Astrocyte of the cerebellum (primary cell): ENCODE results near the gene SPTBN1.
A peak's percentile ranks its signal among the peaks of the same experiment; 100 is the strongest.

Experiments used
- DNase-seq: peaks from one replicate; pipeline ENCODE4 v3.0.0-alpha.2; 2011; ENCODE audit warnings: low read depth
- H3K4me3 ChIP-seq: 2 replicates; pipeline ENCODE4 v1.5.1; 2011; ENCODE audit warnings: mild to moderate bottlenecking, low read depth, low read length, moderate library complexity
- in situ Hi-C: cut with HindIII; loops from 2 replicates; pipeline ENCODE4 v1.10.0; 2017; ENCODE audit warnings: low sequenced_read_pairs
- TF ChIP-seq, protein P1 (sequence below): IDR thresholded peaks from 2 replicates; pipeline ENCODE4 v1.5.1; 2012; ENCODE audit warnings: low read length, low read depth, moderate library complexity, mild to moderate bottlenecking; ENCODE audit errors: missing control alignments

The SPTBN1 gene

DNA sequence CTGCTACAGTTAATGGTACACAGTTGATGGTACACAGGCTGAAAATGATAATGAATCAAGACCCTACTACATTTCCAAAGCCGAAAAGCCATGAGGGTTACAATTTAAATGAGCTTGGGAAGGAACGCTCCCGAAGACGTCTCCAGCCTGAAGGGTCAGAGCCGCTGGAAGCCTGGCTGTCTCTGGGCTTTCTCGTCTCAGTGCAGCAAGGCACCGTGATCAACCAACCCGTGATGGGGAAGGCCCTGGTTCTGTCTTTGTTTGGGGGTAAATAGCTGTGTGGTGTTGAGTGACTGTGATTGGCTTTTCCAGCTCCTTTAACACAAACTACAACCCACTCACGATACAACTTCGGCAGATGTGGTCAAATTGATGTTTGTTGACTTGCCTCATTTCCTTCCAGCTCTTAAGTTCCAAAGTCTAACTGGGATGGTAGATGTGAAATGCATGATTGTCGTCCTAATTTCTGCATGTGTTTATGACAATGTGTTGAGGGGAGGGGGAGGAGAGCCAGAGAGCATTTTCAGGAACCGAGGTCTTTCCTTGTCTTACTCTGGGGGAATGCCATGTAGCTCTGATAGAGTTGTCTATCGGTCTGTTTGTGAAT is 207.4 kb downstream of the SPTBN1 start:
- DNase-seq: no peak
- no peak overlapping the region for H3K4me3 ChIP-seq
- in situ Hi-C loops: no loop called here
- TF ChIP-seq, protein P1, sequence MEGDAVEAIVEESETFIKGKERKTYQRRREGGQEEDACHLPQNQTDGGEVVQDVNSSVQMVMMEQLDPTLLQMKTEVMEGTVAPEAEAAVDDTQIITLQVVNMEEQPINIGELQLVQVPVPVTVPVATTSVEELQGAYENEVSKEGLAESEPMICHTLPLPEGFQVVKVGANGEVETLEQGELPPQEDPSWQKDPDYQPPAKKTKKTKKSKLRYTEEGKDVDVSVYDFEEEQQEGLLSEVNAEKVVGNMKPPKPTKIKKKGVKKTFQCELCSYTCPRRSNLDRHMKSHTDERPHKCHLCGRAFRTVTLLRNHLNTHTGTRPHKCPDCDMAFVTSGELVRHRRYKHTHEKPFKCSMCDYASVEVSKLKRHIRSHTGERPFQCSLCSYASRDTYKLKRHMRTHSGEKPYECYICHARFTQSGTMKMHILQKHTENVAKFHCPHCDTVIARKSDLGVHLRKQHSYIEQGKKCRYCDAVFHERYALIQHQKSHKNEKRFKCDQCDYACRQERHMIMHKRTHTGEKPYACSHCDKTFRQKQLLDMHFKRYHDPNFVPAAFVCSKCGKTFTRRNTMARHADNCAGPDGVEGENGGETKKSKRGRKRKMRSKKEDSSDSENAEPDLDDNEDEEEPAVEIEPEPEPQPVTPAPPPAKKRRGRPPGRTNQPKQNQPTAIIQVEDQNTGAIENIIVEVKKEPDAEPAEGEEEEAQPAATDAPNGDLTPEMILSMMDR: no peak

DNA sequence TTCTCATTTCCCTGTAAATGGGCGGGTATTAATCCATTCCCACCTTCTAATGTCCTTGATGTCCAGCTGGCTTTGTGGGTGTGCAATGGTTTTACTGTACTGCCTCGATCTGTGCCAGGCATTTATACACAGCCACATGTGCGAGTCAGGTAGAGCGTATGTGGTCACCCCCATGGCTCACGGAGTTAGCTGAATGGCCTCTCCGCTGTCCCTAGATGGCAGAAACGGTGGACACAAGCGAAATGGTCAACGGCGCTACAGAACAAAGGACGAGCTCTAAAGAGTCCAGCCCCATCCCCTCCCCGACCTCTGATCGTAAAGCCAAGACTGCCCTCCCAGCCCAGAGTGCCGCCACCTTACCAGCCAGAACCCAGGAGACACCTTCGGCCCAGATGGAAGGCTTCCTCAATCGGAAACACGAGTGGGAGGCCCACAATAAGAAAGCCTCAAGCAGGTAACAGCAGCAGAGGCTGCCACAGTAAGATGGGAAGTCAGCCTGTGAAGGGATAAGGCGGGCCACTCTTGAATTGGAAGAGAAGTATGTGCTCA is 208.2 kb downstream of the SPTBN1 start:
- no peak for DNase-seq
- TF ChIP-seq, protein P1: no peak
- no peak overlapping the region for H3K4me3 ChIP-seq
- in situ Hi-C loops: no loop called here

DNA sequence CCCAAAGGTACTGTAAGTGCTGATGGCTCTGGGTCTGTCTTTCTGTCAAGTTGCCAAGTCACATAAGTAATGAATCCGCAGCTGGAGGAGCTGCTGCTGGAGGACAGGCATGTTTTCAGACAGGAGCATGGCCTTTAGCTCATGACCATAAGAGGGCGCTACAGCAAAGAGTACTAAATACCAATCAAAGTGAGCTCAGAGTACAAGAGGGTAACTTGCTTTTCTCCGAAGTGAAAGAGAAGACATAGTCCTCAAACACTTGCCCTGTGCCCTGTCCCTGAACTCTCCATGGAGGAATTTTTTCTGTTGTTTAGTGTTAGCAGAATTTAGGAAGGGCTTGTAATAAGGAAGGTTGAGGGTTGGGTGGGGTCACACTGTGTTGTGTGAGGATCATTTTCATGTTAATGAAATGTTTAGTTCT is 209.3 kb downstream of the SPTBN1 start:
- H3K4me3 ChIP-seq: no peak overlapping the region
- TF ChIP-seq, protein P1: peak; percentile 54
- no peak for DNase-seq
- in situ Hi-C loops: no loop called here

DNA sequence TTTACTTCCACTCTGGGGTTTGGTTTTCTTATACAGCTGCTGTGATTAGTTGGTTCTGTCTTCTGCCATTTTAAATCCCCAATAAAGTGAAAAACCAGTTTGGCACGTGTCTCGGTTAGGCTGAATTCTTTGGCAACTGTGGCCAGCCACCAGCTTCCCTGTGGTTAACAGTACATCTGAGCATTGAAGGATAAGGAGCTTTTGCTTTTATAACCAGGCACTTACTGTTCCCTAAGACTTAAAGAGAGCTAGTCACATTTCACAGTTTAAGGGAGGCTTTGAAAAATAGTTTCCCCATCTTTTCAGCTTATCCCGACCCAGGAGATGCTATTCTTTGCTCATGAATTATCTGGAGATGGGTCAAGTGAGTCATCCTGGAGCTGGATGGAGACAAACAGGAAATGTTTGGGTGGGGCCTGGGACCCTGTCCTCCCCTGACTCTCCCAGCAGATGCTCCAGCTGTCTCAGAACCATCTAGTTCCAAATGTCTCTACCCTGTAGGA is 210.1 kb downstream of the SPTBN1 start:
- no peak overlapping the region for H3K4me3 ChIP-seq
- in situ Hi-C loops: no loop called here
- DNase-seq: peak; percentile 84
- TF ChIP-seq, protein P1: no peak

DNA sequence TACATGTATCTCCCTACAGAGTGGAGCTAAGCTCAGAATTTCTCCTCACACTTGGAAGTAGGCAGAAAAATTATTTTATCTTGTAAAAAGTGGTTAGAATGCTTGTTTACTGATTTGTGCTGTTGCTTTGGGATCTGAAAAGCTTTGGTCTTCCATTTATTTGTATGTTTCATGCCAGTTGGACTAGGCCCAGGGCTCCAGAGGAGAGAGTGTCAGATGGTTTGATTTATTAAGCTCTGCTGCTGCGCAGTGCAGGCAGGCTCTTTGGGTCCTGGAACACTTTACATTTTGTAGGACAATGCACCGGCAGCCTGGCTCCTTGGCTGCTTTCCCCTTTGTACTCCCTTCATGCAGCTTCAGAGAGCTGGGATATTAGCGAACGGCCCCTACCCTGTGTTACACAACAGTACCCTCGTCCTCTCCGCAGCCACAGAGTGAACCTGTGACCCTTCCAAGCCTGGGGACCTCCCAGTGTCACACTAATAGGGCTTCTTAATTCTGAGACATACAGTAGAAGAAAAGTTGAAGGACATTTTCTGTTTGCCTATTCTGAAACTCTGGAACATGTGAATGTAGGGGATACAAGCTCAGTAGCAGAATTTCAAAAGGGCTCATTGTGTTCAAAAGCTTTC is 210.6 kb downstream of the SPTBN1 start:
- DNase-seq: no peak

DNA sequence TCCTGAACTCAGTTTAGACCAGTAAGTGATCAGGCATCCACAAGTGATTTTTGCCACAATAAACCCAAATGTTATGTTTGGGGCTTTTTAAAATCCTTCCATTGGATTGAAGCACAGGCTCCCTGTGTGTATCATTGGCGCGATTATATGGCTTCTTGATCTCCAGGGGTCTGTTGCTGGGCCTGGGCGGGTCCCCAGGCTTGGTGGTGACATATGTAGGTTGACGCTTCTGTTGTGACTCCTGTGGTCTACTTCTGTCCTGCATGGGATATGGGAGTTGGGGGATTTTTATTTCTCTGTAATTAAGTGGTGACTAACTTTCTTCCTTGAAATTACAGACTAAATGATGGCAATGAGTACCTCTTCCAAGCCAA is 211.1 kb downstream of the SPTBN1 start:
- in situ Hi-C loops: no loop called here

More for the DNA sequence above, 210.6 kb downstream of the SPTBN1 start:
- in situ Hi-C loops: no loop called here
- H3K4me3 ChIP-seq: no peak overlapping the region
- TF ChIP-seq, protein P1: no peak

More for the DNA sequence above, 211.1 kb downstream of the SPTBN1 start:
- no peak overlapping the region for H3K4me3 ChIP-seq
- TF ChIP-seq, protein P1: no peak
- no peak for DNase-seq
